HepG2 (cell line): Measurements from ENCODE around the gene SGMS1. TPM values are rescaled to one million over a fixed set of nuclear protein-coding genes. Genes with fewer than 3 reads are reported as not detected.

Experiments
- ATAC-seq: fragments of 200-7000 bp; cut with Tn5 transposase; 3 replicates; pipeline ENCODE4 v1.9.1; 2020; ENCODE audit warnings: mild to moderate bottlenecking, moderate library complexity
- BruUV-seq: library from RNA; stranded (reverse); fragments of 400-500 nt; replicated peaks from 2 replicates; lab custom pipeline; 2021; lab: Mats Ljungman, UMichigan
- CTCF ChIA-PET: fragments of 300-600 bp; formaldehyde crosslinking; extraction: SDS; loops from one replicate; lab custom pipeline; 2021; ENCODE audit warnings: low total read pairs, inconsistent platforms, low intra/inter-chr PET ratio; lab: Yijun Ruan, JAX
- POLR2A ChIA-PET: fragments of 350-600 bp; sonication (Branson Sonifier 250); formaldehyde crosslinking; loops from one replicate; lab custom pipeline; 2020; ENCODE audit warnings: antibody characterized with exemption, inconsistent platforms; lab: Yijun Ruan, JAX
- DNase-seq: peaks from one replicate; pipeline ENCODE4 v3.0.0-alpha.2; 2015; ENCODE audit warnings: low spot score
- FAIRE-seq: peaks from 3 replicates; lab custom pipeline; 2011; peaks lifted over from hg19 to GRCh38; lab: Jason Lieb, UNC
- H2AFZ ChIP-seq: one replicate; pipeline ENCODE4 v1.6.1; 2011; ENCODE audit warnings: low read length, inconsistent platforms
- H3K27ac ChIP-seq: fragments of 300-600 bp; 3 replicates; pipeline ENCODE4 v1.8.0; 2011; ENCODE audit warnings: mixed run types, mild to moderate bottlenecking, mixed read lengths, low read length, inconsistent platforms; ENCODE audit not compliant: insufficient read depth; ENCODE audit errors: extremely low read length
- H3K27me3 ChIP-seq, 2 experiments: fragments of 200-600 bp in 1 of 2; 2 replicates in 1 of 2; 3 replicates in 1 of 2; pipeline versions ENCODE4 v1.6.0 to v1.8.0; 2011; ENCODE audit warnings: low read length in 2 of 2, mild to moderate bottlenecking in 2 of 2, moderate library complexity in 2 of 2, inconsistent platforms in 1 of 2; ENCODE audit not compliant: insufficient read depth in 2 of 2, control insufficient read depth in 1 of 2
- H3K36me3 ChIP-seq, 2 experiments: fragments of 200-600 bp in 1 of 2; replicated peaks in 1 of 2; 2 replicates in 1 of 2; 3 replicates in 1 of 2; pipeline versions ENCODE4 v1.5.1 to v1.8.0; 2011; ENCODE audit warnings: low read length in 2 of 2, inconsistent platforms in 1 of 2; ENCODE audit not compliant: insufficient read depth in 2 of 2, control insufficient read depth in 1 of 2
- H3K4me1 ChIP-seq: 2 replicates; pipeline ENCODE4 v1.5.1; 2012; ENCODE audit warnings: low read length, inconsistent platforms; ENCODE audit not compliant: insufficient read depth
- H3K4me2 ChIP-seq: 2 replicates; pipeline ENCODE4 v1.6.0; 2011; ENCODE audit warnings: low read depth, low read length, inconsistent platforms
- H3K4me3 ChIP-seq, 3 experiments: fragments of 200-600 bp in 1 of 3; sonication (generic), shearing (Covaris generic) in 1 of 3; replicated peaks in 1 of 3; 2 replicates each; pipeline ENCODE4 v1.5.1; 2011 to 2016; ENCODE audit warnings: low read length in 3 of 3, inconsistent platforms in 2 of 3, low read depth in 2 of 3, mild to moderate bottlenecking in 2 of 3, control low read depth in 1 of 3, mixed read lengths in 1 of 3; ENCODE audit not compliant: insufficient read depth in 1 of 3
- H3K79me2 ChIP-seq: one replicate; pipeline ENCODE4 v1.6.1; 2011; ENCODE audit warnings: low read length, inconsistent platforms; ENCODE audit not compliant: insufficient read depth
- H3K9ac ChIP-seq: 2 replicates; pipeline ENCODE4 v1.6.0; 2011; ENCODE audit warnings: mild to moderate bottlenecking, low read depth, low read length, inconsistent platforms; ENCODE audit not compliant: insufficient read depth
- H3K9me3 ChIP-seq: 2 replicates; pipeline ENCODE4 v1.5.1; 2012; ENCODE audit warnings: mild to moderate bottlenecking, low read length
- H4K20me1 ChIP-seq: 2 replicates; pipeline ENCODE4 v1.6.0; 2011; ENCODE audit warnings: inconsistent platforms, mild to moderate bottlenecking, low read length, moderate library complexity; ENCODE audit not compliant: insufficient read depth
- AHDC1 ChIP-seq: sonication (generic); formaldehyde crosslinking; IDR thresholded peaks from 2 replicates; pipeline ENCODE4 v1.5.1; 2020; ENCODE audit warnings: mild to moderate bottlenecking, missing genetic modification reagents, borderline replicate concordance
- AKNA ChIP-seq: sonication (generic); formaldehyde crosslinking; IDR thresholded peaks from 2 replicates; pipeline ENCODE4 v1.4.0; 2020; ENCODE audit warnings: missing genetic modification reagents, borderline replicate concordance
- DPF2 ChIP-seq: sonication (generic); formaldehyde crosslinking; IDR thresholded peaks from 2 replicates; pipeline ENCODE4 v1.4.0; 2020; ENCODE audit warnings: mild to moderate bottlenecking, low read depth, missing genetic modification reagents, borderline replicate concordance
- ELF3 ChIP-seq: IDR thresholded peaks from 2 replicates; pipeline ENCODE4 v1.6.1; 2016; ENCODE audit warnings: missing genetic modification reagents, missing compliant biosample characterization
- TP53 ChIP-seq: sonication (generic); formaldehyde crosslinking; conservative IDR thresholded peaks from 2 replicates; pipeline ENCODE4 v1.4.0; 2020; ENCODE audit warnings: missing genetic modification reagents
- ZFP36 ChIP-seq: fragments of 150-350 bp; IDR thresholded peaks from 2 replicates; pipeline ENCODE4 v1.6.1; 2018; ENCODE audit warnings: borderline replicate concordance, low read length, low read depth; ENCODE audit not compliant: partially characterized antibody
- ZNF234 ChIP-seq: sonication (generic); formaldehyde crosslinking; conservative IDR thresholded peaks from 2 replicates; pipeline ENCODE4 v1.5.1; 2020; ENCODE audit warnings: mild to moderate bottlenecking, missing genetic modification reagents
- ZNF501 ChIP-seq: sonication (generic); formaldehyde crosslinking; IDR thresholded peaks from 2 replicates; pipeline ENCODE4 v1.5.1; 2020; ENCODE audit warnings: mild to moderate bottlenecking, moderate library complexity, missing genetic modification reagents
- ZNF546 ChIP-seq: sonication (generic); formaldehyde crosslinking; conservative IDR thresholded peaks from 2 replicates; pipeline ENCODE4 v1.8.1; 2023; ENCODE audit warnings: mild to moderate bottlenecking, missing genetic modification reagents
- ZNF567 ChIP-seq: sonication (generic); formaldehyde crosslinking; IDR thresholded peaks from 2 replicates; pipeline ENCODE4 v1.8.1; 2023; ENCODE audit warnings: mild to moderate bottlenecking, missing genetic modification reagents, borderline replicate concordance
- ZNF614 ChIP-seq: IDR thresholded peaks from 2 replicates; pipeline ENCODE4 v1.6.1; 2018; ENCODE audit warnings: missing biosample characterization, missing genetic modification reagents, inconsistent platforms, borderline replicate concordance
- ZNF720 ChIP-seq: sonication (generic); formaldehyde crosslinking; IDR thresholded peaks from 2 replicates; pipeline ENCODE4 v1.4.0; 2020; ENCODE audit warnings: missing genetic modification reagents
- WGBS: methylation state at CpG from one replicate; pipeline ENCODE4 v1.1.6; 2017; ENCODE audit warnings: low lambda C conversion rate; 5-methylcytosine and 5-hydroxymethylcytosine counted together
- in situ Hi-C: cut with HindIII; loops from 2 replicates; pipeline ENCODE4 v1.10.0; 2017; ENCODE audit warnings: low pct_unique_long_range_greater_than_20kb; ENCODE audit not compliant: extremely low pct_ligation_motif_present
- intact Hi-C: fragments of 100-400 bp; cut with micrococcal nuclease; formaldehyde crosslinking; loops from one replicate; pipeline ENCODE4 v1.10.0; 2022; ENCODE audit not compliant: unreplicated experiment
- polyA plus RNA-seq, 8 experiments: library from polyadenylated mRNA; depleted of rRNA in 3 of 8; stranded (reverse) in 7 of 8; unstranded in 1 of 8; fragments of >200 nt; fragmentation: Illumina TruSeq in 4 of 8; extraction: Trizol in 4 of 8; gene quantifications; 2 replicates each; pipeline versions ENCODE4 v1.2.1 to v1.2.3, GENCODE V29; 2011 to 2016; ENCODE audit warnings: low read depth in 4 of 8, missing spikeins in 1 of 8, mixed read lengths in 1 of 8; ENCODE audit not compliant: insufficient read depth in 1 of 8
- total RNA-seq, 5 experiments: library from RNA; depleted of rRNA; stranded (reverse); fragments of >200 nt; fragmentation: Illumina TruSeq; extraction: Trizol; gene quantifications; 2 replicates each; pipeline ENCODE4 v1.2.3, GENCODE V29; 2016; ENCODE audit warnings: low read depth in 1 of 5

The SGMS1 gene
- total and polyA plus RNA-seq, 2 of the 13 experiments (the other 11 are each of a cell fraction or from before 2014, with no cell fraction given): 6.5 to 15.1 TPM

GRCh38 chr10:50477287-50478203 lies 146.2 kb downstream of the SGMS1 start:
- Histone ChIP-seq H3K4me3 (no peak overlapping the region), H3K4me2 (no peak overlapping the region), H3K9me3 (peaks cover 7% of the 10 kb centered on the region; the same call in 1 of the 2 replicates), H3K4me1 (no peaks in the 10 kb centered on the region), H4K20me1 (no peaks in the 10 kb centered on the region), H3K79me2 (no peaks in the 10 kb centered on the region), H2AFZ (no peak overlapping the region), H3K9ac (no peak overlapping the region), H3K27ac (no peak overlapping the region), H3K27me3 (no peaks in the 10 kb centered on the region), H3K36me3 (no peaks in the 10 kb centered on the region; a peak in 1 of 5 replicates)
- ChIA-PET POLR2A (no interaction called here), CTCF (no interaction called here)
- 91% methylated on average over 4 of the region's 4 CpGs for WGBS
- no TSS peak for BruUV-seq
- ATAC-seq: no peak
- in situ Hi-C loops: no loop called here
- intact Hi-C loops: no loop called here
- FAIRE-seq: no peak
- no peak for DNase-seq
- TF ChIP-seq ZNF614 (CRISPR knock-in tag) (no peak), ZFP36 (no peak), AKNA (no peak), ZNF234 (CRISPR knock-in tag) (no peak), ZNF720 (CRISPR knock-in tag) (no peak), TP53 (CRISPR knock-in tag) (no peak), ZNF546 (no peak), ZNF567 (CRISPR knock-in tag) (no peak), ELF3 (CRISPR knock-in tag) (no peak), ZNF501 (CRISPR knock-in tag) (no peak), DPF2 (CRISPR knock-in tag) (no peak), AHDC1 (no peak)
